Measurements from ENCODE around the gene GLI2.

Gene GLI2

GRCh38 chr2:120735746-120736170 is at the start of gene GLI2:
TSS of gene GLI2 (plus strand) at chr2:120735868. CDS start at chr2:120797321, 61,453 bp downstream.
- peak; percentile 31 for DNase-seq (ENCODE audit: low spot score)

GRCh38 chr2:120685974-120686297 is 49.7 kb upstream of the GLI2 start:
- DNase-seq (ENCODE audit: low spot score) = no peak

DNA sequence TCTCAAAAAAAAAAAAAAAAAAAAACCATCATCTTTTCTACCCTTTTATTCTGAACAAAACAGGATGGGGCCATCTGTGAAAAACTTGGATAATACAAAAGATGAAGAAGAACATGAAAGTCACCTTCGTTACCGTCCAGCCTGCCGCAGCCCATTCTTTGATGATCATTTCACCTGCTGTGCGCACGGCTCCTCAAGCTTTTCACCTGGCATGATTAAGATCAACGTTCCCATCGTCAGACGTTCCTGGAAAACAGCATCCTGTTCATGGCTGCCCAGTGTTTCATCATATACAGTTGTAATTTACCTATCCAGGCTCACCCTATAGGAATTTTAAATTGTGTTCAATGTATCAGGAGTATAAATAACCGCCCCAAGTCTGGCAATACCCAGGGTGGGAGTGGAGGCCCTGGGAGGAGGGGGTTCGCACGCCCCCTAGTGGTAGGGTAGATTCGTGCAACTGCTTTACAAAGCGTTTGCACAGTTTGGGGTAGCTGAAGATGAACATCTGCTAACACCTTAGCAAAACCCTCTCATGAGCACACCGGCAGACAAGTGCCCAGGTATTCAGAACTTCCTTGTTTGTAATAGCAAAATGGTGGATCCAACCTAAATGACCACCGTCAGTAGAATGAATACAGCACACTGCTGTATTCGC is 49.0 kb upstream of the GLI2 start:
- DNase-seq (ENCODE audit: low spot score) = no peak

DNA sequence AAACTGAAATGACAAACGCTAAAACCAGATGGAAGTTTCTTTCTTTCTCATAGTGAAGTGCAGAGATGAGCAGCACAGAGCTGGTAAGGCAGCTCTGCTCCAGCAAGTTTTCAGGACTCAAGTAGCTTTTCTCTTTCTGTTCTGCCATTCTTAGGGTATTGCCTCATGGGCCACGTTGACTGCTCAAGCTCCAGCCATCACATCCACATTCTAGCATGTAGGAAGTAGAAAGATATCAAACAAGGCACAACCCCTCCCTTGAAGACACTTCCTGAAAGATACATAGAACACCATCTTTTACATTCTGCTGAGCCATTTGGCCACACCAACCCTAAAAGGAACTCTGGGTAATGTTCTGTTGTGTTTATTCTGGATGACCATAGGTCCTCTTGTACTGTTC is 48.5 kb upstream of the GLI2 start:
- DNase-seq (ENCODE audit: low spot score) = no peak

GRCh38 chr2:120690521-120690920 is 45.1 kb upstream of the GLI2 start:
- DNase-seq (ENCODE audit: low spot score) = no peak

DNA sequence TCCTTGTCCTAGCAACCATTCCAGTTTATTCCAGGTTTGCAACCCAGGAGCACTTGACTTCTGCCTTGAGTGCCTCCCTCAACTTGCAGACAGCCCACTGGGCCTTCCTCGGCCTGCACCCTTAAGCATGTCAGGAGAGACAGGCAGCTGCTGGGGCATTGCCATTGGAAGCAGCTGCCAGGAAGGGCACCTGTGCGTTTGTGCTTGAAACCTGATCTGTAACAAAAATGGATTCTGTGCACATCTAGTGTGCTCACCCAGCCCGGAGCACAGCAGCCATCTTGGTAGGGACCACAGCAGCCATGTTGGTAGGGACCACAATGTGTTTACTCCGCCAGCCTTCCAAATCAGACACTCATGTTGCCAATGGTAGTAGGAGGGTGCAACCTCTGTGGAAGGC is 44.3 kb upstream of the GLI2 start:
- DNase-seq (ENCODE audit: low spot score) = no peak

DNA sequence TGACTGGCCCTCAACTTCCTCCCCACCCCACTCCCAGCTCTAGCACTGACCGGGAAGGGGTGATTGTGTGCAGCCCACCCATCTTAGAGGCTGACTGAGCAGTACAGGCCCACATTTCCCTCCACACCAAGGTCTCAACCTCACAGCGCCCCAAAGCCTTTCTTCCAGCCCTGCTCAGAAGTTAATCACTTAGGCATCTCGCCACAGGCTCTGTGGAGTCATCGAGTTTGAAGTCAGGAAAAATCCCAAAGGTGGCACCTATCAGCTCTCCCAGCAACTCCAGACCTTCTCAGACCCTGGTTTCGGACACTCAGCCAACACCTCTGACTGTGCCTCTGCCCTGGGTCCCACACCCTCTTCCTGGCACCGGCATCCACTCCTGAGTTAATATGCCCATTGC is 43.0 kb upstream of the GLI2 start:
- no peak for DNase-seq (ENCODE audit: low spot score)

- DNase-seq (ENCODE audit: low spot score) = no peak
These were observed 42.5 kb upstream of the GLI2 start for GRCh38 chr2:120693121-120693520.

DNA sequence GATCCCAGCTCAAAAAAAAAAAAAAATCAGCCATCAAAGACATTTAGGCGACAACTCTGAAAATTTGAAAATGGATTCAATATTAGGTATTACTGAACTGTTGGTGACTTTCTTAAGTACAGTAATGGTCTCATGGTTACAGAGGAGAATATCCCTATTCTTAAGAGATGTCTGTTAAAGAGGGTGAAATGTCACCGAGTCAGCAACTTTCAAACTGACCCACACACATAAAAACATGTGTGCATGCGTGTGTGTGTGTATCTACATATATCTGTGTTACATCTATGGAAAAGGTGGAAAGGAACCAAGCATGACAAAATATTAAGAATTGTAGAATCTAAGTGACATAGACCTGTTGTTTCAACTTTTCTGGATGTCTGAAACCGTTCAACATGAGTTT is 41.6 kb upstream of the GLI2 start:
- no peak for DNase-seq (ENCODE audit: low spot score)

GRCh38 chr2:120697471-120697870 is 38.2 kb upstream of the GLI2 start:
- DNase-seq (ENCODE audit: low spot score) = no peak

- DNase-seq (ENCODE audit: low spot score) = no peak
These were observed 36.4 kb upstream of the GLI2 start for GRCh38 chr2:120699292-120699691.

DNA sequence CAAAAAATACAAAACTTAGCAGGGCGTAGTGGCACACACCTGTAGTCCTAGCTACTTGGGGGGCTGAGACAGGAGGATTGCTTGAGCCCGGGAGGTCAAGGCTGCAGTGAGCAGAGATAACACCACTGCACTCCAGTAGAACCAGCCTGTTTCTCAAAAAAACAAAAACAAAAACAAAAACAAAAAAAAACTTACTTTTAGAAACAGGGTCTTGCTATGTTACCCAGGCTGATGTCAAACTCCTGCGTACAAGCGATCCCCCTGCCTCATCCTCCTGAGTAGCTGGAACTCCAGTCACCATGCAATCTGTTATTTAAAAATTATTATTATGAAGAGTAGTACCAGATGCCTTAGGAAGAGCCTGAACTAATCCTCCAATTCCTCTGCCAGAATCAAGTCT is 35.0 kb upstream of the GLI2 start:
- DNase-seq (ENCODE audit: low spot score) = no peak

DNA sequence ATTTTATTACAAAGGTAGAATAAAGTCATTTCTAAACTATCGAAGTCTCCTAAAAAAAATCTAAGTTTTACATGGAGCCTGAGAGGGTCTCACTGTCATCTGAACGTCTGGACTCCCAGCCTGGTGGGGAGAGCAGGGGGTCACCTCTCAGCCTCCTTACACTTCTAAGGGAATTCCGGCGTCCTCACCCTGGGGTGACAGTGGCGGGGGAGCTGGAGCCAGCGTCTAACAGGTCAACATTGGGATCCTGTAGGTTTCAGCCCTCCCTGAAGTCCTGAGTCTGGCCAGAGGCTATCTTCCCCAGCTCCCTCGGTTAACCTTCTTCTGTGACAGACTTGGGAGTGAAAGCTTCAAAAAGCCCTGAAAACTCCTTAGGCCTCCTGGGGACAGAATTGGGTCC is 34.6 kb upstream of the GLI2 start:
- no peak for DNase-seq (ENCODE audit: low spot score)

- no peak for DNase-seq (ENCODE audit: low spot score)
These were observed 34.2 kb upstream of the GLI2 start for GRCh38 chr2:120701499-120701898.

GRCh38 chr2:120702061-120702460 is 33.6 kb upstream of the GLI2 start:
- DNase-seq (ENCODE audit: low spot score) = no peak

DNA sequence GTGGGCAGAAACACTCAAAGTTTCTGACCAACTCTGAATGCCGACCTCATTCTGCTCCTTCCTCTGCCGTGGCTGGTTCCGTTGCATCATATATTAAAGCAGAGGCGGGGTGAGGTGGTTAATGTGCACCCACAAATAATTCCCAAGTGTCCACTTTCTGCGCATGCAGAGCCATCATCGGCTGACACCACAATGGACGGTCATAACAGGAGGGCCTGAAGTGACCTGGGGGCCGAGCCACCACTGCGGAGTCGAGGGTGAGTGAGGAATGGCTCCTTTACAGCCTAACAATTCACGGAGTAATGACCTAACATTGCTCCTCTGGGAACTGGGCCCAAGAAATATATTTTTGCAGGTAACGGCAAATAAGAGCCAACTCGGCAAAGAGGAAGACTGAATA is 32.9 kb upstream of the GLI2 start:
- DNase-seq (ENCODE audit: low spot score) = no peak

GRCh38 chr2:120703330-120703994 is 32.2 kb upstream of the GLI2 start:
- DNase-seq (ENCODE audit: low spot score) = no peak

GRCh38 chr2:120704696-120705095 is 31.0 kb upstream of the GLI2 start:
- DNase-seq (ENCODE audit: low spot score) = no peak

GRCh38 chr2:120707816-120708215 is 27.9 kb upstream of the GLI2 start:
- no peak for DNase-seq (ENCODE audit: low spot score)

GRCh38 chr2:120708944-120709607 is 26.6 kb upstream of the GLI2 start:
- DNase-seq (ENCODE audit: low spot score) = no peak

DNA sequence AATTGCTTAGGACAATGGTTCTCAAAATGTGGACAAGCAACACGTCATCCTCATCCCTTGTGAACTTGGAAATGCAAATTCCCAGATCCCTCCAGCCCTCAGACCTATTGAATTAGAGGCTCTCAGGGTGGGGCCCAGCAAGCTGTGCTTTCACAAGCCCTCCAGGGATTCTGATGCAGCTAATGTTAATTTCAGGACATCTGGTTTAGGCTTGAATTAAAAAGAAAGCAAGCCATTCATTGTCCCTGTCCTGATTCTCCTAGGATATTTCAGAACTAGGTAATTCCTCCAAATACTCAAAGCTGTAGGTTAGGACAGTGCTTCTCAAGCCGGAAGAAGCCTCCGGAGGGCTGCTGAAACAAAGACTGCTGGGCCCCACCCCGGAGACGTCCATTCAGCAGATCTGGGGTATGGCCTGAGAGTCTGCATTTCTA is 26.0 kb upstream of the GLI2 start:
- DNase-seq (ENCODE audit: low spot score) = no peak

DNA sequence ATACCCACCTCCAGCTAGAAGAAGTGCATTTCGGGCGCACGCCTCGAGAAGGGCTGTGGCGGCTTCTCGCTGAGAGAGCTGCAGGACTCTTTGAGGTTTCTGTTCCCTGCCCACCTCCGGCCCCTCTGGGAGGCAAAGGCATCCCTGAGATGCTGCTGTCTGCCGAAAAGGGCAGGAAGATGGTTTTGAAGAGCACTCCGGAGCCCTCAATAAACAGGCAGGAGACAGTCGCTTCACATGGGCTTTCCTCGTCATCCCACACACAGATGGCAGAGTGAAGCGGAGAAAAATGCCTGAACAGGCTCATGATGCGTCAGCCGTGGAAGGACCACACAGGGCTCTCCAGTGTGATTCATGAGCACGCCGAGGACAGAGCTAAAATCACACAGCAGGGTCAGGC is 25.4 kb upstream of the GLI2 start:
- no peak for DNase-seq (ENCODE audit: low spot score)

GRCh38 chr2:120711694-120712093 is 24.0 kb upstream of the GLI2 start:
- DNase-seq (ENCODE audit: low spot score) = no peak

All from cerebellar cortex (tissue), 1 donor.